Activated naive CD4-positive, alpha-beta T cell treated with anti-CD3 and anti-CD28 coated beads for 36 hours (primary cell): Measurements from ENCODE around the gene SPATA31C1. TPM values are rescaled to one million over a fixed set of nuclear protein-coding genes. Genes with fewer than 3 reads are reported as not detected.
"Not testable (repeated sequence)": the region's sequence is repeated elsewhere in the genome, so short reads cannot be mapped to it uniquely, and the experiment has no call there.

ENCODE experiments used
- CTCF ChIA-PET: fragments of 350-600 bp; sonication (Branson Sonifier 250); formaldehyde crosslinking; loops from one replicate; lab custom pipeline; 2021; ENCODE audit warnings: antibody characterized with exemption; lab: Charles Lee
- DNase-seq: peaks from one replicate; pipeline ENCODE4 v3.0.0-alpha.2; 2020
- H3K27ac Mint-ChIP-seq: one replicate; pipeline ENCODE4 v1.8.0; 2021; ENCODE audit warnings: mild to moderate bottlenecking, mixed read lengths
- H3K27me3 Mint-ChIP-seq: one replicate; pipeline ENCODE4 v1.8.0; 2021; ENCODE audit warnings: low read depth, mixed read lengths
- H3K36me3 Mint-ChIP-seq: one replicate; pipeline ENCODE4 v1.8.0; 2021; ENCODE audit warnings: low read depth, mixed read lengths
- H3K4me1 Mint-ChIP-seq: one replicate; pipeline ENCODE4 v1.8.0; 2021; ENCODE audit warnings: low read depth, mixed read lengths
- H3K4me3 Mint-ChIP-seq: one replicate; pipeline ENCODE4 v1.8.0; 2021; ENCODE audit warnings: mild to moderate bottlenecking, moderate library complexity, mixed read lengths
- H3K9me3 Mint-ChIP-seq: one replicate; pipeline ENCODE4 v1.8.0; 2021; ENCODE audit warnings: mixed read lengths
- intact Hi-C: fragments of 100-400 bp; cut with micrococcal nuclease; formaldehyde crosslinking; loops from one replicate; pipeline ENCODE4 v1.15.1; 2023
- total RNA-seq, 2 experiments: library from RNA; stranded (reverse); gene quantifications; one replicate each; pipeline ENCODE4 v1.2.3, GENCODE V29; 2021

The SPATA31C1 gene
- total RNA-seq, 2 experiments from 2014 or later = not detected

DNA sequence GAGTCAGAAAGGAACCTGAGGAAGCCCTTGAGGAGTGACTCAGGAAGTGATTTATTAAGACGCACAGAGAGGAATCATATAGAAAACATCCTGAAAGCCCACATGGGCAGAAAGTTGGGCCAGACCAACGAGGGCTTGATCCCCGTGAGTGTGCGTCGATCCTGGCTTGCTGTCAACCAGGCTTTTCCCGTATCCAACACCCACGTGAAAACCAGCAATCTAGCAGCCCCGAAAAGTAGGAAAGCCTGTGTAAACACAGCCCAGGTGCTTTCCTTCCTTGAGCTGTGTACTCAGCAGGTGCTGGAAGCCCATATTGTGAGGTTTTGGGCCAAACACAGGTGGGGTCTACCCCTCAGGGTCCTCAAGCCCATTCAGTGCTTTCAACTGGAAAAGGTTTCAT, 3.8 kb downstream of the SPATA31C1 start:
- H3K4me1 Mint-ChIP-seq, H3K36me3 Mint-ChIP-seq, H3K27ac Mint-ChIP-seq, H3K27me3 Mint-ChIP-seq, intact Hi-C loops, CTCF ChIA-PET, H3K4me3 Mint-ChIP-seq, H3K9me3 Mint-ChIP-seq, DNase-seq: not testable (repeated sequence)

GRCh38 chr9:87923012-87923411, 5.2 kb downstream of the SPATA31C1 start:
- CTCF ChIA-PET, H3K9me3 Mint-ChIP-seq, H3K27me3 Mint-ChIP-seq, H3K4me3 Mint-ChIP-seq, H3K27ac Mint-ChIP-seq, H3K36me3 Mint-ChIP-seq, intact Hi-C loops, H3K4me1 Mint-ChIP-seq: not testable (repeated sequence)
- DNase-seq = peak; percentile 12

DNA sequence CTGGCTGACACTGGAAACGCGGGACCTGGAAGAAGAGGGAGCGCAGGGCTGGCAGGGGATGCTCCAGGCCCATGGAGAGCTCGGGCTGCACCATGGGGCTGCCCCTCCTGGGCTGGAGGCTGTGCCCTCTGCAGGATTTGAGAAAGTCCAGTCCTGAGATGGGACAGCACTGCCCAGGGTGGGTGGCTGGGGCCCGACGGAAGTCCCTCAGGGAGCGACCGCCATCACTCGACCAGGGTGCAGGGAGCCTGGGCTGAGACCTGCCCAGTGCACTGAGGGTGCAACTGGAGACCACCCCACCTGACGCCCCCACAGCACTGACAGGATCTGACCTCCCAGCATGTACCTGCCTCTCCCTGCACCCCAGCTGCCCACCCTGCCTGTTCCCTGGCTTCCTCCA, 7.1 kb downstream of the SPATA31C1 start:
- H3K27ac Mint-ChIP-seq, CTCF ChIA-PET, DNase-seq, H3K4me3 Mint-ChIP-seq, H3K4me1 Mint-ChIP-seq, H3K9me3 Mint-ChIP-seq, H3K36me3 Mint-ChIP-seq, H3K27me3 Mint-ChIP-seq, intact Hi-C loops: not testable (repeated sequence)

- H3K4me3 Mint-ChIP-seq, H3K36me3 Mint-ChIP-seq, H3K4me1 Mint-ChIP-seq, DNase-seq, intact Hi-C loops, H3K27ac Mint-ChIP-seq, CTCF ChIA-PET, H3K27me3 Mint-ChIP-seq, H3K9me3 Mint-ChIP-seq: not testable (repeated sequence)
Measured at GRCh38 chr9:87929152-87929551, 11.4 kb downstream of the SPATA31C1 start.

DNA sequence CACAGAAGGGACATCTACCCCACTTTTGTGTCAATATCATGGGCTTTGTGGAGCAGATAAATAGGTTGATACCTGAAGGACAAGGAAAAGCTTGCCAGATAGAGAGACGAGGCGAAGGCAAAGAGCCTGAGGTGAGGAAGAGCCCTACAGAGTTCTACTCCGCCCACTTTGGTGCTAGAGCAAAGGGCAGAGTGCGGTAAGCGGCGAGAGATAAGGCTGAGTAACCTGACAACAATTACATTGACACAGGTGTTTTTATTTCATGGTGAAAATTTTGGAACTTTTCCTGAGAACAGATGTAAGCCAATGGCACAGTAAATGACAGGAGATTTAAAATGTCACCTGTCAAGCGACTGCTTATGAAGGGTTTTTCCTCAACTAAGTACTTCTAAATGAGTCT, 16.7 kb downstream of the SPATA31C1 start:
- H3K36me3 Mint-ChIP-seq, intact Hi-C loops, H3K27me3 Mint-ChIP-seq, H3K4me3 Mint-ChIP-seq, H3K9me3 Mint-ChIP-seq, DNase-seq, CTCF ChIA-PET, H3K4me1 Mint-ChIP-seq, H3K27ac Mint-ChIP-seq: not testable (repeated sequence)

DNA sequence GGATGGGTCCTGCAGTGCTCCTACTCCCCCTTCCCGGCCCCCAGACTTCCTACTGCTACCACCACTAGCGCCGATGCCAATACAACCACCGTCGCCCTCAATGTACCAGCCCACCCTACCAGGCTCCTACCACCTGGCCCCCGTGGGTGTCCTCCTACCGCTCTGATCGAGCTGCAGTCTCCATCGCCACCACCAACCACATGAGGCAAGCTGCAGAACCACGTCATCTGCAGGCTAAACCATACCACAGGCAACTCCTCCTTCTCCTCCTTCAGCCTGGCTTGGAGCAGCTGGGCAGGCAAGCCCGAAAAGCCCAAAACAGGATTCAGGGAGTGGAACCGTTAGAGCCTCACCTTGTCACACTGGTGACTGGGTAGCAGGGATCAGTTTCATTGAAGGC, 19.6 kb downstream of the SPATA31C1 start:
- intact Hi-C loops, CTCF ChIA-PET, H3K4me3 Mint-ChIP-seq, DNase-seq, H3K36me3 Mint-ChIP-seq, H3K9me3 Mint-ChIP-seq, H3K27me3 Mint-ChIP-seq, H3K27ac Mint-ChIP-seq, H3K4me1 Mint-ChIP-seq: not testable (repeated sequence)

- H3K4me1 Mint-ChIP-seq, intact Hi-C loops, H3K27me3 Mint-ChIP-seq, H3K36me3 Mint-ChIP-seq, DNase-seq, H3K4me3 Mint-ChIP-seq, H3K27ac Mint-ChIP-seq, H3K9me3 Mint-ChIP-seq, CTCF ChIA-PET: not testable (repeated sequence)
Measured at GRCh38 chr9:87937918-87938317, 20.2 kb downstream of the SPATA31C1 start.

- H3K27ac Mint-ChIP-seq, intact Hi-C loops, H3K27me3 Mint-ChIP-seq, H3K4me3 Mint-ChIP-seq, H3K4me1 Mint-ChIP-seq, CTCF ChIA-PET, DNase-seq, H3K36me3 Mint-ChIP-seq, H3K9me3 Mint-ChIP-seq: not testable (repeated sequence)
Measured at GRCh38 chr9:87938336-87938735, 20.6 kb downstream of the SPATA31C1 start.

DNA sequence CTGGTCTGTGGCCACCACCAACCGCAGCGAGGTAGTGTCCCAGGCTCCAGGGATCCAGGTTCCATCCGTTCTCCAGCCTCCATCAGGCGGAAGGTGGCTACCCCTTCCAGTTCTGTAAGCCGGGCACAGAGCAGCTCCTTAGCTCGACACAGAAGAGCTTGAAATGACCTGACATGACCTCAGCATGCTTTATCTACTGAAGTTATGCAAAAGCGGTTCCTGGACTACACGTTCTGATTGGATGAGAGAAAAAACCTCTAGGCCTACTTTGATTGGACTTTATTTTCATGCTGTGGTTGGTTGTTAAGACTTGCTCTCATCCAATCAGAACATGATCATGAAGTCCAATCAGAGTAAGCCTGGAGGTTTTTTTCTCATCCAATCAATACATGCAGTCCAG, 21.3 kb downstream of the SPATA31C1 start:
- DNase-seq, H3K9me3 Mint-ChIP-seq, H3K4me3 Mint-ChIP-seq, H3K27me3 Mint-ChIP-seq, CTCF ChIA-PET, H3K4me1 Mint-ChIP-seq, H3K27ac Mint-ChIP-seq, H3K36me3 Mint-ChIP-seq, intact Hi-C loops: not testable (repeated sequence)

DNA sequence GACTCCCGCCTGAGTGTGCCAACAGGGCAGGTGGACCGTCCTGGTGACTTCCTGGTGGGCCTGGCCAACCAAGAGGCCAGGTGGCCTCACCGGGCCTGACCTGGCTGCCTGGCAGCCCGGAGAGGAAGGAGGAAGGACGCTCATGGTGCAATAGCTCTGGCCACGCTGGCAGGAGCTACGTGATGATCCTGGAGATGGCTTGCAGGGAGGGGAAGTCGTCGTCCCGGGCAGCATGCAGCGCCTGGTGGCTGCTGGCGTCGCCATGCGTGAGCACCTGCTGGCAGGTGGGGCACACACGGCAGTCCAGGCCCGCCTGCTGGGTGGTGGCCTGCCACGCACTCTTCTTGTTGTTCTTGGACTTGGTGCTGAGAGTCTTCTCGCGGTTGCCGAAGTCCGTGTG, 26.3 kb downstream of the SPATA31C1 start:
- Mint-ChIP-seq H3K27ac (no peak overlapping the region), H3K27me3 (peaks cover 35% of the 10 kb centered on the region), H3K4me1 (peaks cover 3% of the 10 kb centered on the region), H3K4me3 (no peak overlapping the region), H3K36me3 (no peaks in the 10 kb centered on the region), H3K9me3 (no peaks in the 10 kb centered on the region)
- CTCF ChIA-PET = no interaction called here
- no peak for DNase-seq
- intact Hi-C loops = no loop called here

DNA sequence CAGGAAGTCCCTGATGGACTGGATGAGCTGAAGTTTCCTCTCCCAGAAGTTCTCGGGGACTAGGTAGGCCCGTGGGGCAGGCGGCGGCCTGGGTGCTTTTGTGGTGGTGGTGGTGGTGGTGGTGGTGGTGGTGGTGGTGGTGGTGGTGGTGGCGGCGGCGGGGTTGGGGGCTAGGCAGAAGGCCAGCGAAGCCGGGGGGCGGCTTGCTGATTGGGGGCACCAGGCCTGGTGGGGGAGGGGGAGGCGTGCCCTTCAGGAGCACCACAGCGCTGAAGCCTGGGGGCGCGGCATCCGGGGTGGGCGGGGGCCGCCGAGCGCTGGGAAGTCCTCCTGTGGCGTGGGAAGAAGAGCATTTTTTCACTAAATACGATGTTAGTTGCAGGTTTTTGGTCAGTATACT, 26.9 kb downstream of the SPATA31C1 start:
- Mint-ChIP-seq H3K4me1 (peaks cover 3% of the 10 kb centered on the region), H3K36me3 (no peaks in the 10 kb centered on the region), H3K4me3 (no peak overlapping the region), H3K27ac (no peak overlapping the region), H3K9me3 (no peaks in the 10 kb centered on the region), H3K27me3 (peaks cover 37% of the 10 kb centered on the region)
- no peak for DNase-seq
- intact Hi-C loops = no loop called here
- CTCF ChIA-PET = no interaction called here

DNA sequence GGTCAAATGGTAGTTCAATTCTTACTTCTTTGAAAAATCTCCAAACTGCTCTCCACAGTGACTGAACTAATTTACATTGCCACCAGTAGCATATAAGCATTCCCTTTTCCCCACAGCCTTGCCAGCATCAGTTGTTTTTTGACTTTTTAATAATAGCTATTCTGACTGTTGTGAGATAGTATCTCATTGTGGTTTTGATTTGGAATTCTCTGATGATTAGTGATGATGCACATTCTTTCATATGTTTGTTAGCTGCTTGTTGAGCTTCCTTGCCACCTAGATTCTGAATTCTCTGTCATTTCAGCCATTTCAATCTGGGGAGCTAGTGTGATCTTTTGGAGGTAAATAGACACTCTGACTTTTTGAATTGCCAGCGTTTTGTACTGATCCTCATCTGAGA, 32.5 kb downstream of the SPATA31C1 start:
- DNase-seq = no peak
- Mint-ChIP-seq H3K27me3 (peaks cover 35% of the 10 kb centered on the region), H3K36me3 (no peaks in the 10 kb centered on the region), H3K9me3 (peaks cover 6% of the 10 kb centered on the region), H3K27ac (no peak overlapping the region), H3K4me3 (no peak overlapping the region), H3K4me1 (no peaks in the 10 kb centered on the region)
- CTCF ChIA-PET = interaction anchor here (0.6 to 1.4 kb wide), 4 partner anchors 92 to 630 kb away, joined by 3 to 6 read pairs (median 4); no protein-coding TSS in a partner anchor
- intact Hi-C loops = loop anchor here (2.0 to 10.0 kb wide), 4 partner anchors 223 to 1055 kb away; partner anchors contain the start of gene SPIN1

DNA sequence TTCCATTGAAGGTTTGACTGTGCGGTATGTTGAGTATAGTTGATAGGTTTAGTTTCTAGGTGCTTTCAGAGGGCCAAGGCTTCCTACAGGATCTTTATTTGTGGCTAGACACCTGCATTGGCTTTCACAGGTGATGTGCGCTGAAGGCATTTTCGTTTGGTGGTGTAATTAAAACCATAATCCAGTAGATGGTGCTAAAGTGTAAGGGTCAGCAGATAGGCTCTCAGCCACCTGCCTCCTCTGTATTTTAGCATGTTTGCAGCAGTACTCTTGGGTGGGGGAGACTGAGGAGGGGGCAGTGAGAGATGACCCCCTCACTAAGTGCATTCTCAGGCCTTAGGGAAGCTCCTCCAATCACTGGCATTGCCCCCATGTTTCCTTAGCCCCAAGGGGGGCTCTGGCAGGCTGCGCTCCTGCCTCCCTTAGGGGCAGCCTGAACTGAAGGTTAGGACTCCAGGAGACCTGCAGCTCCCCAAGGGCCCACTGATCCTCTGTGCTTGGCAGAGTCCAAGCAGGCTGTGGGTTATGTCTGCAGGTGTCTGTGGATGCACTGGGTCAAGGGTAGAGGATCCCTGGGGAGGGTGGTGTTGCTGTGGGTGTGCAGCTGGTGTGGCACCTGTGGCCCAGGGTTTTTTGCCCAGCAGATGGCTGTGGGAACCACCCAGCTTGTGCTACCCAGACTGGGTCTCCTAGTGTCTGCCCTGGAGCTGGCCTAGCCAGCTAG, 33.2 kb downstream of the SPATA31C1 start:
- CTCF ChIA-PET = interaction anchor here (0.6 to 1.4 kb wide), 7 partner anchors 38 to 657 kb away, joined by 3 to 6 read pairs (median 3); no protein-coding TSS in a partner anchor
- DNase-seq = no peak
- no peaks in the 10 kb centered on the region for H3K4me1 Mint-ChIP-seq
- no peak overlapping the region for H3K27ac Mint-ChIP-seq
- peaks cover 6% of the 10 kb centered on the region for H3K9me3 Mint-ChIP-seq
- peaks cover 32% of the 10 kb centered on the region for H3K27me3 Mint-ChIP-seq
- H3K4me3 Mint-ChIP-seq = no peak overlapping the region
- no peaks in the 10 kb centered on the region for H3K36me3 Mint-ChIP-seq
- intact Hi-C loops = loop anchor here (1.0 to 10.0 kb wide), 5 partner anchors 90 to 1054 kb away; partner anchors contain the start of gene SPIN1
